Measurements from ENCODE around the gene MYO1E.
A peak's percentile ranks its signal among the peaks of the same experiment; 100 is the strongest.

Gene MYO1E

GRCh38 chr15:59372352-59373211 is at the start of gene MYO1E:
Gene MYO1E (minus strand): TSS chr15:59372871. CDS start chr15:59372500, 371 bp downstream.
- TF ChIP-seq ZFP3 (CRISPR knock-in tag; IDR thresholded peaks at IDR 0.05) (0 out of 2 replicates have a peak, but pooled peaks have one; percentile 32), PATZ1 (CRISPR knock-in tag; IDR thresholded peaks at IDR 0.05; ENCODE audit: borderline replicate concordance) (no peak)

GRCh38 chr15:59420986-59421618 is 48.4 kb upstream of the MYO1E start:
- peak; percentile 57; the same call in 2 of the 3 replicates for ATAC-seq
- TF ChIP-seq ZFP3 (CRISPR knock-in tag; IDR thresholded peaks at IDR 0.05): no peak
- TF ChIP-seq BACH2 (CRISPR knock-in tag; IDR thresholded peaks at IDR 0.05; ENCODE audit: borderline replicate concordance): no peak
- TF ChIP-seq PATZ1 (CRISPR knock-in tag; IDR thresholded peaks at IDR 0.05; ENCODE audit: borderline replicate concordance): no peak
- no peak for TF ChIP-seq TOX (CRISPR knock-in tag; IDR thresholded peaks at IDR 0.05; ENCODE audit: borderline replicate concordance)
- no peak for TF ChIP-seq TCF4 (CRISPR knock-in tag; IDR thresholded peaks at IDR 0.05; ENCODE audit: borderline replicate concordance)
- TF ChIP-seq CSRNP3 (CRISPR knock-in tag; IDR thresholded peaks at IDR 0.05): no peak
- TF ChIP-seq ZNF565 (CRISPR knock-in tag; conservative IDR thresholded peaks at IDR 0.05; ENCODE audit: low read depth): no peak
- no peak for TF ChIP-seq ZFP30 (CRISPR knock-in tag; IDR thresholded peaks at IDR 0.05)
- no peak for TF ChIP-seq PPARA (CRISPR knock-in tag; IDR thresholded peaks at IDR 0.05; ENCODE audit: borderline replicate concordance)
- TF ChIP-seq ZNF70 (CRISPR knock-in tag; IDR thresholded peaks at IDR 0.05): no peak
- no peak for TF ChIP-seq ZC3H10 (CRISPR knock-in tag; IDR thresholded peaks at IDR 0.05)
- no peak for TF ChIP-seq GLIS3 (CRISPR knock-in tag; IDR thresholded peaks at IDR 0.05)
- no peak for TF ChIP-seq OSR1 (CRISPR knock-in tag; IDR thresholded peaks at IDR 0.05)
- TF ChIP-seq ESRRG (CRISPR knock-in tag; IDR thresholded peaks at IDR 0.05): no peak
- TF ChIP-seq ARNTL (CRISPR knock-in tag; IDR thresholded peaks at IDR 0.05; ENCODE audit: borderline replicate concordance, low read depth): no peak
- TF ChIP-seq CSDC2 (CRISPR knock-in tag; IDR thresholded peaks at IDR 0.05): no peak

More at GRCh38 chr15:59372352-59373211, at the start of gene MYO1E:
- ATAC-seq: peak; percentile 97

- no peak for ATAC-seq
- no peak for TF ChIP-seq ZFP30 (CRISPR knock-in tag; IDR thresholded peaks at IDR 0.05)
- no peak for TF ChIP-seq GLIS3 (CRISPR knock-in tag; IDR thresholded peaks at IDR 0.05)
- no peak for TF ChIP-seq BACH2 (CRISPR knock-in tag; IDR thresholded peaks at IDR 0.05; ENCODE audit: borderline replicate concordance)
- TF ChIP-seq POU6F1 (CRISPR knock-in tag; IDR thresholded peaks at IDR 0.05; ENCODE audit: borderline replicate concordance, low read depth): no peak
- no peak for TF ChIP-seq ARNTL (CRISPR knock-in tag; IDR thresholded peaks at IDR 0.05; ENCODE audit: borderline replicate concordance, low read depth)
- TF ChIP-seq TSHZ2 (CRISPR knock-in tag; IDR thresholded peaks at IDR 0.05): no peak
- no peak for TF ChIP-seq CSDC2 (CRISPR knock-in tag; IDR thresholded peaks at IDR 0.05)
- TF ChIP-seq ZC3H10 (CRISPR knock-in tag; IDR thresholded peaks at IDR 0.05): no peak
- TF ChIP-seq TOX (CRISPR knock-in tag; IDR thresholded peaks at IDR 0.05; ENCODE audit: borderline replicate concordance): no peak
- no peak for TF ChIP-seq ZNF565 (CRISPR knock-in tag; conservative IDR thresholded peaks at IDR 0.05; ENCODE audit: low read depth)
- TF ChIP-seq PPARA (CRISPR knock-in tag; IDR thresholded peaks at IDR 0.05; ENCODE audit: borderline replicate concordance): no peak
- TF ChIP-seq OSR1 (CRISPR knock-in tag; IDR thresholded peaks at IDR 0.05): no peak
- TF ChIP-seq ESRRG (CRISPR knock-in tag; IDR thresholded peaks at IDR 0.05): no peak
- TF ChIP-seq ZNF70 (CRISPR knock-in tag; IDR thresholded peaks at IDR 0.05): no peak
- no peak for TF ChIP-seq TCF4 (CRISPR knock-in tag; IDR thresholded peaks at IDR 0.05; ENCODE audit: borderline replicate concordance)
- TF ChIP-seq PATZ1 (CRISPR knock-in tag; IDR thresholded peaks at IDR 0.05; ENCODE audit: borderline replicate concordance): no peak
- TF ChIP-seq CSRNP3 (CRISPR knock-in tag; IDR thresholded peaks at IDR 0.05): no peak
- no peak for TF ChIP-seq ZNF8 (CRISPR knock-in tag; IDR thresholded peaks at IDR 0.05)
- TF ChIP-seq SNAI2 (CRISPR knock-in tag; IDR thresholded peaks at IDR 0.05): no peak
Measured at GRCh38 chr15:59420108-59420507, 47.4 kb upstream of the MYO1E start.
